ENCODE measurements around the gene TM9SF4.

TM9SF4 gene

DNA sequence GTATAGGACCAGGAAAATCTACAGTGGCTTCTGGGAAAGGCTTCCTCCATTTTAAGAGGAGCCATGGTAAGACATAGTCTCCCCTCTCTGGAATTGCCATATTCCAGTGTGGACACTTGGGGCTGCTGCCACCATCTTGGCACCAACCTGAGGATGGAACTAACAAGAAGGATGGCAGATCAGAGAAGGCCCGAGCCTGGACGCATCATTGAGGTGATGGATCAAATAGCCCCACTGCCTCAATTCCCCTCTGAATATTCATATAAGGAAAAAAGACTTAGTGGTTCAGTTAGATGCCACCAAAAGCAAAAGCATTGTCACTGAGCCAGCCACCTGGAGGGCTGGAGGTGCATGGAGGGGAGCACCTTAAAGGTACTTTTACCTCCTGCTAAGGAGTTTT, 72.1 kb downstream of the TM9SF4 start:
- Histone ChIP-seq H3K4me3 (ENCODE audit: low read length) (no peak overlapping the region), H3K27me3 (replicated peaks; ENCODE audit: control insufficient read depth, insufficient read depth, low read length) (no peaks in the 10 kb centered on the region), H3K9me3 (ENCODE audit: control insufficient read depth, low read length) (no peaks in the 10 kb centered on the region), H3K4me1 (ENCODE audit: control insufficient read depth, insufficient read depth, low read length) (no peaks in the 10 kb centered on the region), H3K36me3 (ENCODE audit: control insufficient read depth, insufficient read depth, low read length, severe bottlenecking) (no peaks in the 10 kb centered on the region), H3K9ac (ENCODE audit: low read length) (no peak overlapping the region)
- no peak for DNase-seq (ENCODE audit: low read depth)

DNA sequence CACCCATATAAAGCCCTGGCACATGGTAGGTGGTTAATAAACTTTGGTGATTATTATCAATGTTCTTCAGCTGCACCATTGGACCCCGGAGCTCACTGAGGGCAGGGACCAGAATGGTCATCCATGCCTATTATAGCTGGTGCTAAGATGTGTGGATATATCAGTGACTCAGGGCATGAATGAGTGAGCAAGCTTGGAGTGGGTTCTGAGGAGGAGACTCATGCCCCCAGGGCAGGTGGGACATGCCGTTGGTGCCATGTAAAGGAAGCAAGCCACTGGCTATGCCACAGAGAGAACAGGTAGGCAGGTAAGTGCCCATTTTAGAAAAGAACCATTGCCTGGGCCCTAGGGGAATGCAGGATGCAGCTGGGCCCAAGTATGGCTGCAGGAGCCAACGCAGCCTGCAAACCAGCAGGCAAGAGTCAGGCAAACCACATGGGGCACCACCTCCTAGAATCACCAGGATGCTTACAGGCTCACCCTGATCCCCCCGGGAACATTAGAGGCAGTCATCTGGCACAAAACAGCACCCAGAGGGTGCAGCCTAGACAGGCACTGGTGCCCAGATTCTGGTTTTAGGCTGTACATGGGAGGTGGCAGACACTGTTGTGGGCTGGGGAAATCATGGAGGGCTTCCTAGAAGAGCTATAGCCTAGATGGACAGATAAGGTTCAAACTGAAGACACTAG, 74.6 kb downstream of the TM9SF4 start:
- H3K9me3 ChIP-seq (ENCODE audit: control insufficient read depth, low read length), result no peaks in the 10 kb centered on the region

DNA sequence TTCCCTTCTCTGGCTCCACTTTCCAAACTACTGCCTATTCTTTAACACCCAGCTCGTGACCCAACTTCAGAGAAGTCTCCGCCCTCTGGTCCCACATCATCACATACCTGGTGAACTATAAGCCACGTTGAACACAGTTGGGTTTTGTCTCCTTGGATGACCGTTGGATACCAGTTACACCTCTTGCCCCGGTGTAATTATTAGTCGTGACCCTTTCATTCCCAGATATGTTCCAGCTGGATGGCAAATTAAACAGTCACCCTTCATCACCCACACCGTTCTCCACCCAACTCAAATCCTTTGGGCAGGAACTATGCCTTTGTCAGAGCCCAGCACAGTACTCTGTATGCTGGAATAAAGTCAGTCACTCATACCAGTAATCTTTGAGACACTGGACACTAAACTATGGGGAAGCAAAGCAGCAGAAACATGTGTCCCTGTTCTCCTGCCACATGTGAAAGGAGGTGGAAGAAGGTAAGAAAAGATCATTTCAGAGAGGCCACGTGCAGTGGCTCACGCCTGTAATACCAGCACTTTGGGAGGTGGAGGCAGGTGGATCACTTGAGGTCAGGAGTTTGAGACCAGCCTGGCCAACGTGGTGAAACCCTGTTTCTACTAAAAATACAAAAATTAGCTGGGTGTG, 75.6 kb downstream of the TM9SF4 start:
- H3K9ac ChIP-seq (ENCODE audit: low read length), result no peak overlapping the region
- no peaks in the 10 kb centered on the region for H3K9me3 ChIP-seq (ENCODE audit: control insufficient read depth, low read length)
- H3K36me3 ChIP-seq (ENCODE audit: control insufficient read depth, insufficient read depth, low read length, severe bottlenecking), result no peaks in the 10 kb centered on the region
- peaks cover 6% of the 10 kb centered on the region for H3K4me1 ChIP-seq (ENCODE audit: control insufficient read depth, insufficient read depth, low read length)
- no peak for DNase-seq (ENCODE audit: low read depth)
- H3K4me3 ChIP-seq (ENCODE audit: low read length), result no peak overlapping the region
- H3K27me3 ChIP-seq (replicated peaks; ENCODE audit: control insufficient read depth, insufficient read depth, low read length), result no peaks in the 10 kb centered on the region

More for the DNA sequence above, 74.6 kb downstream of the TM9SF4 start:
- Histone ChIP-seq H3K4me1 (ENCODE audit: control insufficient read depth, insufficient read depth, low read length) (no peaks in the 10 kb centered on the region), H3K27me3 (replicated peaks; ENCODE audit: control insufficient read depth, insufficient read depth, low read length) (no peaks in the 10 kb centered on the region), H3K9ac (ENCODE audit: low read length) (no peak overlapping the region), H3K36me3 (ENCODE audit: control insufficient read depth, insufficient read depth, low read length, severe bottlenecking) (no peaks in the 10 kb centered on the region), H3K4me3 (ENCODE audit: low read length) (no peak overlapping the region)
- DNase-seq (ENCODE audit: low read depth), result no peak

DNA sequence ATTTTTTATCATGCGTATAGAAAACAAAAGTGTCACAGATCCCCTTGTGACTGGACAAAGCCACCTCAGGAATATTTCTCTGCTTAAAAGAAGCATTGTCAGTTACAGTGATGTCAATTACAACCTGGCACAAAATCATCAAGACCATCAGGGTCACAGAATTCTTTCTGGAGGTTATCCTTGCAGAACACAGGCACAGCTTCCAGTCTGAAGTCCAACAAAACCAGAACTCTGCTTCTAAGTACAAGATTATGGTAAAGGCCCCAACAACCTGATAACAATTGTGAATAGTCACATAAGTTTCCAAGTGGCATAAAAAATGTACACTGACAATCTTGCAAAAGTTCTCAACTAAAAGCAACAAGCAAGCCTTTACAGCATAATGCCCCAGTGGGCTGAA, 77.0 kb downstream of the TM9SF4 start:
- H3K9ac ChIP-seq (ENCODE audit: low read length), result no peak overlapping the region
- peaks cover 6% of the 10 kb centered on the region for H3K4me1 ChIP-seq (ENCODE audit: control insufficient read depth, insufficient read depth, low read length)
- no peak overlapping the region for H3K4me3 ChIP-seq (ENCODE audit: low read length)
- no peaks in the 10 kb centered on the region for H3K9me3 ChIP-seq (ENCODE audit: control insufficient read depth, low read length)
- no peak for DNase-seq (ENCODE audit: low read depth)
- H3K27me3 ChIP-seq (replicated peaks; ENCODE audit: control insufficient read depth, insufficient read depth, low read length), result no peaks in the 10 kb centered on the region
- no peaks in the 10 kb centered on the region for H3K36me3 ChIP-seq (ENCODE audit: control insufficient read depth, insufficient read depth, low read length, severe bottlenecking)

DNA sequence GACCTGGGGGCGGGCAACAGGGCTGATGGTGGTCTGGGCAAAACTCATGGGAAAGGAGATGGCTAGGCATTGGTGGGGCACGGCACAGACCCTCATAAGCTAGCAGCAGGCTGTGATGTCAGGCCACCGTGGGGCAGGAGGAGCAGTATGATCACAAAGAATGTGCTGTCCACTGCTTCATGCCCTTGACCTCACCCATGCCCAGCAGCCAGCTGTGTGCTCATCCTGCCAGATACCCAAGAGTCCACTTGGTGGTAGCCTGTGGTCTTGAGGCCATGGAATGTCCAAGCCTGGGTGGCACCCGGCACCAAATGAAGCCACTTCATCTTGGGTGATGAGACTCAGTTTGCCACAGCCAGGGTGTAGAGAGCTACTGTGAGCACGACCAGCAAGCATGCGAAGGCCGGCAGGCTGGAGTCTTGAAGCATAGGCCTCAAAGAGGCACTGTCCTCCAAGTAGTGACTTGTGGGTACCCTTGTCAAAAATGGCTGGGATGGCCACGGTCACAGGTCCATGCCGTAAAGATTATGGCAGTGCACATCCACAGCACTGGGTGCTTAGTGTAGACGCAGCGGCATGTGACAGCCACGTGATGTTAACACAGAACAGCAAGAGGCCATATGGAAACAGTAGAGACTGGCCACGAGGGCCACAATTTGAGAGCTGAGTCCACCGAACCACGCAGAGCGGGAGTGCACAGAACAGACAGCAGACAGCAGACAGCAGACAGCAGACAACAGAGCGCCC, 79.0 kb downstream of the TM9SF4 start:
- H3K4me3 ChIP-seq (ENCODE audit: low read length), result no peak overlapping the region
- H3K36me3 ChIP-seq (ENCODE audit: control insufficient read depth, insufficient read depth, low read length, severe bottlenecking), result no peaks in the 10 kb centered on the region
- H3K4me1 ChIP-seq (ENCODE audit: control insufficient read depth, insufficient read depth, low read length), result peaks cover 6% of the 10 kb centered on the region
- H3K27me3 ChIP-seq (replicated peaks; ENCODE audit: control insufficient read depth, insufficient read depth, low read length), result no peaks in the 10 kb centered on the region
- no peak for DNase-seq (ENCODE audit: low read depth)
- H3K9ac ChIP-seq (ENCODE audit: low read length), result no peak overlapping the region
- no peaks in the 10 kb centered on the region for H3K9me3 ChIP-seq (ENCODE audit: control insufficient read depth, low read length)

DNA sequence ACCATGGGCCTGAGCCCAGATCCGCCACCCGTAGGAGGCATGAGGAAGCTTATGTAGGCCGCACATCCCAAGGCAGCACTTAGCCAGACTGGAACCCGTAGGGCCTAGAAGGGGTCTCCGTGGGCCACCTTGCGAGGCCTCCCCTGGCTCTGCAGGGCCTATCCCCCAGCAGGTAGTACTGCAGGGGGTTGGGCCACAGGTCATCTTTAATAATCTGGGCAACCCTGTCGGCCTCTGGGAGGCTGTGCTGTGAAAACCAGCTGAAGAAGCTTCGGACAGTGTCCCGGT, 79.6 kb downstream of the TM9SF4 start:
- H3K27me3 ChIP-seq (replicated peaks; ENCODE audit: control insufficient read depth, insufficient read depth, low read length), result no peaks in the 10 kb centered on the region
- peak overlapping the region; percentile 78 for H3K4me3 ChIP-seq (ENCODE audit: low read length)
- no peak for DNase-seq (ENCODE audit: low read depth)
- peaks cover 6% of the 10 kb centered on the region for H3K4me1 ChIP-seq (ENCODE audit: control insufficient read depth, insufficient read depth, low read length)
- peak overlapping the region; percentile 87 for H3K9ac ChIP-seq (ENCODE audit: low read length)
- no peaks in the 10 kb centered on the region for H3K36me3 ChIP-seq (ENCODE audit: control insufficient read depth, insufficient read depth, low read length, severe bottlenecking)
- no peaks in the 10 kb centered on the region for H3K9me3 ChIP-seq (ENCODE audit: control insufficient read depth, low read length)

DNA sequence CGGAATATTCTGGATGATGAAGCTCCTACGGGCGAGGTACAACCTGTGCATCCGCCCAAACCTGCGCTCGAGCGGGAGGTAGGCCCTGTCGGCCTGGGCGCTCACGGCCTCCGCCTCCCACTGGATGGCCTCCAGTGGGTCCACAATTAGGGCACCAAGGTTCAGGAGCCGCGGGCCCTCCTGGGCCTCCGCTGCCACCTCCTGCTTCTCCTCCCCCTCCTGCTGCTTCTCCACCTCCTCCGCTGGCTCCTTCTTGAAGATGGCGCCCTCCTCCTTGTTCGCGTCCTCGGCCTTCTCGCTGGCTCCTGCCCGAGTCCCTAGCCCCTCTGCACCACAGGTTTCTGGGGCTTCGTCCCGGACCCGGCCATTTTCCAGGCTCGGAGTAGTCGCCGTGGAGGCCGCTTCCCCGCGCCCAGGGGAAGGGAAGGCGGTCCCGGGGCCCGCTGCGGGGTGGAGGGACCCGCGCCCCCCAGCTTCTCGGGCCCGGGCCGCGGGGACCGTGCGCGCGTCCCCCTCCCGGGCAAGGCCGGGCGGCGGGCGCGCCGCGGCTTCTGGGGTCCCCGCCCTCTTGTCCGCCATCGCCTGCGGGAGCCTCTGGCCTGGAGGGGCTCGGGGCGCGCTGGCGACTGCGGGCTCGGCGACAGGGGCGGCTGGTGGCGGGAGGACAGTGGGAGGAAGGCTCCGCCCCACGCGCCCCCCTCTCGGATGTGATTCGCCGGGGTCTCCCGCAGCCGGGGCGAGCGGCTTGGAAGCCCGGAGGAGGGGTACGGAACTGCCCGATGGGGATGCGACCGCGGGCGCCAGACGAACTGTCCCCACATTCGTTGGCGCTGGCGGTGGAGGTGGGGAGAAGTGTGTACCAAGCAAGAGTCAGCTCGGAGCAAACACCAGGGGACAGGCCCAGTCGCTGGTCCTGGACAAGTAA, 80.4 kb downstream of the TM9SF4 start:
- Histone ChIP-seq H3K36me3 (ENCODE audit: control insufficient read depth, insufficient read depth, low read length, severe bottlenecking) (peaks cover 3% of the 10 kb centered on the region), H3K9me3 (ENCODE audit: control insufficient read depth, low read length) (no peaks in the 10 kb centered on the region), H3K27me3 (replicated peaks; ENCODE audit: control insufficient read depth, insufficient read depth, low read length) (no peaks in the 10 kb centered on the region), H3K9ac (ENCODE audit: low read length) (peak overlapping the region; percentile 87), H3K4me3 (ENCODE audit: low read length) (peak overlapping the region; percentile 78), H3K4me1 (ENCODE audit: control insufficient read depth, insufficient read depth, low read length) (peaks cover 6% of the 10 kb centered on the region)
- peak; percentile 54 for DNase-seq (ENCODE audit: low read depth)

DNA sequence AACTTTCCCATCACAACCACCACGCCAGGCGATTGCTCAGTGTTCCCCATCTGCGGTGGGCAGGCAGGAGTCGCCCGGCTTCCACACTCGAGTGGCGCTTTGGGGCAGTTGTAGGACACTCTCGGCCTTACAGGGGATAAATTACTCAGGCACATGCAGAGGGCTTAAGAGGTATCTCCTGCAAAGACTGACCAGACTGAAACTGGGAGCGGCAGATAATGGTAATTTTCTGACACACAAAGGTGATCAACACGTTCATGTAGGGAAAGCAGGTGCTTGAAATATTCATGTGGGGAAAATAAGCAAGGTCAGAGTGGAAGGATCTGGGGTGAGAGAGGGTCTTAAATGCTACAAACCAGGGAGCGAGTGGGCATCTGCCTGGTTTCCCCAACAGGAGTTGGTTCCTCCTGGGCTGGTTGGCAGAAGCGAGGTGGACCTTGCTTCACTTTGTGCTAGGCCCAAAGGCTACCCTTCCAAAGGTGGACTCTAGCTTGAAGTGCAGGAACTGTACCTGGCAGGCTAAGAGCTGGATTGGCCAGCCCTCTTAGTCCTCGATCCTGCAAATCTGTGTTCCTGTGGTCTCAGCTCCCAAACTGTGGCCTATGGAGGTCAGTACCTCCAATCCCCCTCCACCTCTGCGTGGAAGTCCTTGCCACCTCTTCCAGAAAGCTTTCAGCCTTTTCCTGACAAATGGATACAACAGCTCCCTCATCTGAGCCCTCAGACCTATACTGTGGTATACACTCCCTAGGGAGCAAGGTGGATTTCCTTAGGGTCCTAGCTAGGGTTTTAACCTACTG, 81.3 kb downstream of the TM9SF4 start:
- H3K9ac ChIP-seq (ENCODE audit: low read length), result peak overlapping the region; percentile 87
- DNase-seq (ENCODE audit: low read depth), result no peak
- no peaks in the 10 kb centered on the region for H3K9me3 ChIP-seq (ENCODE audit: control insufficient read depth, low read length)
- peaks cover 12% of the 10 kb centered on the region for H3K36me3 ChIP-seq (ENCODE audit: control insufficient read depth, insufficient read depth, low read length, severe bottlenecking)
- H3K4me1 ChIP-seq (ENCODE audit: control insufficient read depth, insufficient read depth, low read length), result peaks cover 6% of the 10 kb centered on the region
- H3K4me3 ChIP-seq (ENCODE audit: low read length), result peak overlapping the region; percentile 78
- H3K27me3 ChIP-seq (replicated peaks; ENCODE audit: control insufficient read depth, insufficient read depth, low read length), result no peaks in the 10 kb centered on the region

DNA sequence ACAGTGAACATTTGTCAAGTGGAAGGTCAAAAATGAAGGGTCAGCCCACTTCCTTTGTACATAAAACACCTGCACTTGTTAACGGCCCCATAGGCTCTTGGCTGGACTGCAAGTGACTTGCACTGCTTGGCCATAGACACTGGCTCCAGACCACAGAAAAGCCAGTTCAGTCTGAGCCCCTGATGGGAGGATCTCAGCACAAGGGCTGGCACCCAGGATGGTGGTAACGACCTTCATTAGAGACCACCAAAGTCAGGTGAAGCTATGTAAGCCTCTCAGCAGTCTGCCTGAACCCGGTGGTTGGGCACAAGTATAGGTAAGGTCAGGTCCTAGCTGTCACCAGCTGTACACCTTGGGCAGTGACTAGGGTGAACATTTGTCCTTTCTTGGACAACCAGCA, 81.9 kb downstream of the TM9SF4 start:
- peaks cover 6% of the 10 kb centered on the region for H3K4me1 ChIP-seq (ENCODE audit: control insufficient read depth, insufficient read depth, low read length)
- H3K9me3 ChIP-seq (ENCODE audit: control insufficient read depth, low read length), result no peaks in the 10 kb centered on the region
- DNase-seq (ENCODE audit: low read depth), result no peak
- H3K27me3 ChIP-seq (replicated peaks; ENCODE audit: control insufficient read depth, insufficient read depth, low read length), result no peaks in the 10 kb centered on the region
- no peak overlapping the region for H3K9ac ChIP-seq (ENCODE audit: low read length)
- H3K4me3 ChIP-seq (ENCODE audit: low read length), result no peak overlapping the region
- peaks cover 18% of the 10 kb centered on the region for H3K36me3 ChIP-seq (ENCODE audit: control insufficient read depth, insufficient read depth, low read length, severe bottlenecking)

DNA sequence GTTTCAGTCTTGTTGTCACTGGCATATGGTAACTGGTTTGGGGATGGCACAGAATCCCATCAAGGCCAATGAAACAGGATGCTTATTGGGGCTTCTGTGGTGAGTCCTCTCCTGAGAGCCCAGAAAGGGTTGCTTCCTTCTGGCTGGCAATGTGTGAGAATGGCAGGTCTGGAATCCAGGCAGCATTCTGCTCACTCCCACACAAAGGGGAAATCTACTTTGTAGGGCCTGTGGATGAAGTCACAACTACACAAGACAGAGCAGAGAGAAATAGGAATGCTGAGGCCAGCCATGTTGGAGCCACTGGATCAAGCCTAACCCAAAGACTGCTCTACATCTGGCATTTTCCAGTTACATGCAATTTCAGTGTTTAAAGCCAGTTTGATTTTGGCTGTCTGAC, 82.4 kb downstream of the TM9SF4 start:
- peak; percentile 24 for DNase-seq (ENCODE audit: low read depth)
- Histone ChIP-seq H3K4me3 (ENCODE audit: low read length) (no peak overlapping the region), H3K4me1 (ENCODE audit: control insufficient read depth, insufficient read depth, low read length) (peaks cover 6% of the 10 kb centered on the region), H3K9ac (ENCODE audit: low read length) (no peak overlapping the region), H3K27me3 (replicated peaks; ENCODE audit: control insufficient read depth, insufficient read depth, low read length) (no peaks in the 10 kb centered on the region), H3K9me3 (ENCODE audit: control insufficient read depth, low read length) (no peaks in the 10 kb centered on the region), H3K36me3 (ENCODE audit: control insufficient read depth, insufficient read depth, low read length, severe bottlenecking) (peaks cover 23% of the 10 kb centered on the region)

Data from adipocyte (in vitro differentiated cells).